HL-60/S4 (cell line): Measurements from ENCODE around the gene CD70.
"Not testable (repeated sequence)": the region's sequence is repeated elsewhere in the genome, so short reads cannot be mapped to it uniquely, and the experiment has no call there.

Experiments used
- in situ Hi-C: fragments of 300-500 bp; cut with MboI; formaldehyde crosslinking; loops from 2 replicates; pipeline ENCODE4 v1.14.3; 2022; ENCODE audit warnings: low sequenced_read_pairs

The CD70 gene

DNA sequence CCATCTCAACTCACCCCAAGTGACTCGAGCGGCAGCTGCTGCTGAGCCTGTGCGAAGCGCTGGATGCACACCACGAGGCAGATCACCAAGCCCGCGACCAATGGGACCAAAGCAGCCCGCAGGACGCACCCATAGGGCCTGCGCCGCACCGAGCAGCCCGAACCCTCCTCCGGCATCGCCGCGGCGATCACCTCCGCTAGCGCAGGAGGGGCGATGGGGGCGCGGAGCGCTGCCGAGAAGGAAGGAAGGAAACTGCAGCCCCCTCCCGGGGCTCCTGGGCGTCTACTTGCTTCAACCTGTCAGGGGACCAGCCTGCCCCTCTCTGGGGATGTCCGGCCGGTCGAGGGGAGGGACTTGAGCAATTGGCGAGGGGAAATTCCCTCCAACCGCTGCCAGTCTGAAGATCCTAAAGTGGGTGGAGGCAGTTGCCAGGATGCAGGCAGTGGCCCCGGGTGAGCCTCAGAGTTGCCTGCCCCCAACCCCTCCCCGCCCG lies at the start of gene CD70:
TSS of gene CD70 (minus strand) at position 324 of the 493 bp plus-strand sequence. CDS start at position 176, 148 bp downstream.
- in situ Hi-C loops: no loop called here

GRCh38 chr19:6640333-6640732 lies 49.4 kb upstream of the CD70 start:
- in situ Hi-C loops: not testable (repeated sequence)

- in situ Hi-C loops: loop anchor here (10.0 kb wide), 1 partner anchor 225 kb away; no protein-coding TSS in a partner anchor
Measured at GRCh38 chr19:6639439-6639838, 48.5 kb upstream of the CD70 start.

DNA sequence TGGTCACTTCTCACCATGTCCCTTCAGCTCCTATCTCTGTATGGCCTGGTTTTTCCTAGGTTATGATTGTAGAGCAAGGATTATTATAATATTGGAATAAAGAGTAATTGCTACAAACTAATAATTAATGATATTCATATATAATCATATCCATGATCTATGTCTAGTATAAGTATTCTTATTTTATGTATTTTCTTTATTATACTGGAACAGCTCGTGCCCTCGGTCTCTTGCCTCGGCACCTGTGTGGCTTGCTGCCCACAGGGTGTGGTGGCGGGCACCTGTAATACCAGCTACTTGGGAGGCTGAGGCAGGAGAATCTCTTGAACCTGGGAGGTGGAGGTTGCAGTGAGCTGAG lies 42.5 kb upstream of the CD70 start:
- in situ Hi-C loops: loop anchor here (10.0 kb wide), 1 partner anchor 231 kb away; no protein-coding TSS in a partner anchor

DNA sequence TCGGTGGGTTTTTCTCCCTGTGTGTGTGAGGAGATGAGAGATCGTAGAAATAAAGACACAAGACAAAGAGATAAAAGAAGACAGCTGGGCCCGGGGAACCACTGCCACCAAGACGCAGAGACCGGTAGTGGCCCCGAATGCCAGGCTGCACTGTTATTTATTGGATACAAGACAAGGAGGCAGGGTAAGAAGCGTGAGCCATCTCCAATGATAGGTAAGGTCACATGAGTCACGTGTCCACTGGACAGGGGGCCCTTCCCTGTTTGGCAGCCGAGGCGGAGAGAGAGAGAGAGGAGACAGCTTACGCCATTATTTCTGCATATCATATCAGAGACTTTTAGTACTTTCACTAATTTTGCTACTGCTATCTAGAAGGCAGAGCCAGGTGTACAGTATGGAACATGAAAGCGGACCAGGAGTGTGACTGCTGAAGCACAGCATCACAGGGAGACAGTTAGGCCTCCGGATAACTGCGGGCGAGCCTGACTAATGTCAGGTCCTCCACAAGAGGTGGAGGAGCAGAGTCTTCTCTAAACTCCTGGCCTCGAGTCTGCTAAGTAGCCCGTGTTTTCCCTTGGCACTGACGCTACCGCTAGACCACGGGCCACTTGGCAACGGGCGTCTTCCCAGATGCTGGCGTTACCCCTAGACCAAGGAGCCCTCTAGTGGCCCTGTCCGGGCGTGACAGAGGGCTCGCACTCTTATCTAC lies 42.0 kb upstream of the CD70 start:
- in situ Hi-C loops: loop anchor here (10.0 kb wide), 1 partner anchor 232 kb away; no protein-coding TSS in a partner anchor

DNA sequence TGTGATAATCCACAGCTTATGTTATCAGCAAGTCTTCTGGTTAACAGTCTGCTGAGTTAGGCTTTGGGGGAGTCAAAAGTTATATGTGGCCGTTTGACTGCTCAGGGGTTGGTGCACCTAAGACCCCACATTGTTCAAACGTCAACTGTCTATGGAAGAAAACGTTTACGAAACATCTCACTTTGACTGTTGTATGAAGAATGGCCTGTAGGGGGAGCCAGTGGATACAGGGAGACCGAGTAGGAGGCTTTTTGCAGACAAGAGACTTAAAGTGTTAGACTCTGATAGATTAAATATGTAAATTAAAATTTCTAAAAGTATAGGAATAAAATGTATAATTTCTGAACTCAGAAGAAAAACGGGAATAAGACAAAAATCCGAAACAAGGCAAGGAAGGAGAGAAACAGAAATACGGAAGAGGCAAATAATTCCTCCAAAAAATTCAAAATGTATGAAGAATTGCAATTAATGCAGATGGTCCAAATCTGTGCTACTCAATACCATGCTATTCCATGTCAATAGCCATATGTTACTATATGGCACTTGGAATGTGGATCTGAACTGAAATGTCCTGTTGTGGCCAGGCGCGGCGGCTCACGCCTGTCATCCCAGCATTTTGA lies 41.2 kb upstream of the CD70 start:
- in situ Hi-C loops: loop anchor here (10.0 kb wide), 1 partner anchor 233 kb away; no protein-coding TSS in a partner anchor

DNA sequence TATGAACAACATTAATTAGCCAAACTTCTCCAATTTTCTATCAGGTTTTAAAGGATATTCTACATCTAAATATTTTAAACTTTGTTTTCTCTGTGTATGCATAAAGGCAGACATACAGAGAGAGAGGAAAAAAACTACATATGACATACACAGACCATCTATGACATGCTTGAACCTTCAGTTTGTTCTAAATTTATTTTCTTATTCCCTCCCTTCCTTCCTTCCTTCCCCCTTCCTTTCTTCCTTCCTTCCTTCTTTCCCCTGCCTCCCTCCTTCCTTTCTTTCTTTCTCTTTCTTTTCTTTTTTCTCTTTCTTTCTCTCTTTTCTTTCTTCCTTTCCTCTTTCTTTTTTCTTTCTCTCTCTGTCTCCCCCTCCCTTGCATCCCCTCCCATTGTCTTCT lies 35.8 kb upstream of the CD70 start:
- in situ Hi-C loops: no loop called here

- in situ Hi-C loops: no loop called here
Measured at GRCh38 chr19:6617374-6617773, 26.4 kb upstream of the CD70 start.

GRCh38 chr19:6616011-6616410 lies 25.1 kb upstream of the CD70 start:
- in situ Hi-C loops: no loop called here

DNA sequence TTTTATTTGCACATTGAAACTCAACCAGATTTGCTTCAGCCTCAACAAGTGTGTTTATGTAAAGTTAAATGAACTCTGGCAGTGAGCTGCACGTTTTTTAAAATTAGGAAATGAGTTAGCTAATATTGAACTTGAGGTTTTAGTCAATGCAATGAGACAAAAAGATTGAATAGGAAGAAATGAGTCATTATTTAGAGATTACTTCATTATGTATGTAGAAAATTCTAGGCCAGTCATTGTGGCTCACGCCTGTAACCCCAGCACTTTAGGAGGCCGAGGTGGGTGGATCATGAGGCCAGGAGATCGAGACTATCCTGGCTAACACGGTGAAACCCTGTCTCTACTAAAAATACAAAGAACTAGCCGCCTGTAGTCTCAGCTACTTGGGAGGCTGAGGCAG lies 22.8 kb upstream of the CD70 start:
- in situ Hi-C loops: no loop called here

GRCh38 chr19:6610934-6611852 lies 20.2 kb upstream of the CD70 start:
- in situ Hi-C loops: no loop called here

DNA sequence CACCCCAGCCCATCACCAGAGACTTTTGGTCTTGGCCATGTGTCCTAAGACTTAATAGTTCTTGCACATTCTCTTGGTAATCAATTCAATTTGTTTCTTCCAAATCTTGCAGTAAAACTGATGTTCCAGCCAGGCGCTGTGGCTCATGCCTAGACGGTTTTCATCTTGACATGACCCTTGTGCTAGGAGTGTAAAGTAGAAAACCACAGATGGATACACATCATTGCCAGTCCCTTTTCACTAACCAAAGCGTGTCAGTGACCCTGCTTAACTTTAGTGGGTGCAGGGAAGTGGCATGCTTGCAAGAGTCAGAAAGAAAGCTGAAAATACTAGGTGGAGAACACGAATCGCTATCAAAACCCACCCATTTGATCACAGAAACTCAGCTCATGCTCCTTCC lies 18.0 kb upstream of the CD70 start:
- in situ Hi-C loops: no loop called here

- in situ Hi-C loops: not testable (repeated sequence)
Measured at GRCh38 chr19:6608146-6608545, 17.2 kb upstream of the CD70 start.

- in situ Hi-C loops: not testable (repeated sequence)
Measured at GRCh38 chr19:6606276-6607070, 15.5 kb upstream of the CD70 start.

GRCh38 chr19:6604906-6605305 lies 14.0 kb upstream of the CD70 start:
- in situ Hi-C loops: no loop called here

DNA sequence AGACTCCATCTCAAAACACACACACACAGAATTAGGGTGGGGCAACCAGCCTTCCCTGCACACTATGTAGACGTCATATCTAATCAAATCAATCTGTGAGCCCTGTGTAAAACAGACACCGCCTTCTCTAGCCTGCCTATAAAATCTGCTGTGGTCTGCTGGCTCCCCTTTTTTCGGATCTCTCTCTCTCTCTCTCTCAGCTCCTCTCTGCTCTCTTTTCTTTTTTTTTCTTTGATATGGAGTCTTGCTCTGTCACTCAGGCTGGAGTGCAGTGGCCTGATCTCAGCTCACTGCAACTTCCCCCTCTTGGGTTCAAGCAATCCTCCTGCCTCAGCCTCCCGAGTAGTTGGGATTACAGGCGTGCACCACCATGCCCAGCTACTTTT lies 11.8 kb upstream of the CD70 start:
- in situ Hi-C loops: no loop called here

DNA sequence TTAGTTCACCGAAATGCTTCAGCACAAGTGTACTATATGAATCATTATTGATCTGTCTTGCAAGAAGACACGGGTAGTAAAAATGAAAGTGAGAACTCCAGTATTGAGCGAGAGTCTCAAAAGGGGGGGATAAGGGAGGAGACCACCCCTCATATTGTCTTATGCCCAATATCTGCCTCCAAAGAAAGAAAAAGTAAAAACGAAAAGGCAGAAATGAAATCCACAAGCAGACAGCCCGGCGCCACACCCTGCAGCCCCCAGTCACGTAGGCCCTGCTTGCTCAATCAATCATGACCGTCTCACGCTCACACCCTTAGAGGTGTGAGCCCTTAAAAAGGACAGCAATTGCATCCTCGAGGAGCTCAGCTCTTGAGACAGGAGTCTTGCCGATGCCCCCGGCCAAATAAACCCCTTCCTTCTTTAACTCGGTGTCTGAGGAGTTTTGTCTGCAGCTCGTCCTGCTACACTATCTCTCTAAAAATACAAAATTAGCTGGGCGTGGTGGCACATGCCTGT lies 10.6 kb upstream of the CD70 start:
- in situ Hi-C loops: not testable (repeated sequence)

GRCh38 chr19:6600951-6601536 lies 10.1 kb upstream of the CD70 start:
- in situ Hi-C loops: not testable (repeated sequence)

GRCh38 chr19:6599866-6600454 lies 9.0 kb upstream of the CD70 start:
- in situ Hi-C loops: no loop called here
